Measurements from ENCODE around the gene HDGFL2. TPM values are rescaled to one million over a fixed set of nuclear protein-coding genes. Genes with fewer than 3 reads are reported as not detected.

The HDGFL2 gene
- total and polyA plus RNA-seq, 12 donors = 20.5 to 40.9 (median 28.0) TPM

- DNase-seq (no peak), ATAC-seq (peak in 1 of 8 donors; percentile 6)
- Histone ChIP-seq H3K27ac (no peak overlapping the region), H3K9me3 (no peaks in the 10 kb centered on the region), H3K4me1 (no peaks in the 10 kb centered on the region), H3K27me3 (no peaks in the 10 kb centered on the region), H3K4me3 (no peak overlapping the region), H3K36me3 (peaks cover 0 to 100% (median 49%) of the 10 kb centered on the region in 9 donors)
- intact Hi-C loops (cut with DNase I) = no loop called here
- WGBS, 2 donors = 91 to 94% methylated on average over 15 of the region's 15 CpGs
- no peak for TF ChIP-seq CTCF (IDR thresholded peaks at IDR 0.05)
Measured at GRCh38 chr19:4499855-4500254, 27.8 kb downstream of the HDGFL2 start.

- Histone ChIP-seq H3K4me1 (no peaks in the 10 kb centered on the region), H3K36me3 (peaks cover 0 to 100% (median 55%) of the 10 kb centered on the region in 9 donors), H3K4me3 (no peak overlapping the region), H3K27me3 (no peaks in the 10 kb centered on the region), H3K27ac (peak overlapping the region in 3 of 10 donors; percentile 3 to 53 (median 28)), H3K9me3 (no peaks in the 10 kb centered on the region)
- 94 to 96% methylated on average over 29 of the region's 29 CpGs for WGBS, 2 donors
- intact Hi-C loops (cut with DNase I) = no loop called here
- ATAC-seq (peak in 3 of 8 donors; percentile 3 to 4 (median 4)), DNase-seq (no peak)
- TF ChIP-seq CTCF (IDR thresholded peaks at IDR 0.05) = no peak
Measured at GRCh38 chr19:4500841-4501591, 28.9 kb downstream of the HDGFL2 start.

- Histone ChIP-seq H3K27me3 (no peaks in the 10 kb centered on the region), H3K9me3 (no peaks in the 10 kb centered on the region), H3K27ac (peak overlapping the region in 4 of 10 donors; percentile 3 to 53 (median 18)), H3K4me3 (no peak overlapping the region), H3K4me1 (peaks cover 0 to 6% (median 0%) of the 10 kb centered on the region in 9 donors), H3K36me3 (peaks cover 0 to 100% (median 62%) of the 10 kb centered on the region in 9 donors)
- TF ChIP-seq CTCF (IDR thresholded peaks at IDR 0.05) = no peak
- 80 to 87% methylated on average over 25 of the region's 25 CpGs for WGBS, 2 donors
- DNase-seq = no peak
- intact Hi-C loops (cut with DNase I) = no loop called here
- ATAC-seq = peak in 2 of 8 donors; percentile 1 to 2
Measured at GRCh38 chr19:4501691-4502090, 29.6 kb downstream of the HDGFL2 start.

- intact Hi-C loops (cut with DNase I) = no loop called here
- H3K27me3 ChIP-seq = no peaks in the 10 kb centered on the region
- 81 to 87% methylated on average over 37 of the region's 37 CpGs for WGBS, 2 donors
- H3K36me3 ChIP-seq = peaks cover 0 to 100% (median 65%) of the 10 kb centered on the region in 9 donors
- no peak overlapping the region for H3K4me3 ChIP-seq
- TF ChIP-seq CTCF (IDR thresholded peaks at IDR 0.05) = no peak
- H3K27ac ChIP-seq = peak overlapping the region in 2 of 10 donors; percentile 28 to 53
- ATAC-seq = no peak
- DNase-seq = no peak
- peaks cover 0 to 11% (median 6%) of the 10 kb centered on the region in 9 donors for H3K4me1 ChIP-seq
- no peaks in the 10 kb centered on the region for H3K9me3 ChIP-seq
Measured at GRCh38 chr19:4502282-4503131, 30.4 kb downstream of the HDGFL2 start.

Data from heart right ventricle (tissue), 16 donors.